DMS53 (cell line): Measurements from ENCODE around the gene CHMP5.

Experiments used
- DNase-seq: peaks from one replicate; lab custom pipeline; 2025; lab: John Stamatoyannopoulos, UW

The CHMP5 gene

DNA sequence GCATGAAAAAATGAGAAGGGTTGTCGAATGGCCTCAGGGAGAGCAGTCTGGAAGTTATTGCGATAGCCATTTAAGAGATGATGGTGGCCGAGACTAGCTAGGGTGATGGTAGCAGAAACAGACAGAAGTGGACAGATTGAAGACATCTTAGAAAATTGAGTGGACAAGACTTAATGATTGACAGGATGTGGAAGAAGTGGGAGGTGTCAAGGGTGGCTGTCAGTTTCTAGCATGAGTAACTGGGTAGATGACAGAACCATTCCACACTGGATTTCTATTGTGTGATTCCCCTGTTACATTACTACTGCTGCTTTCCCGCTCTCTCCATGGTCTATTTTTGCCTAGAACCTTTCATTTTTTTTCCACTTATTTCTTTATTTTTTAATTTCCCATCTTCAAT is 12.6 kb downstream of the CHMP5 start:
- DNase-seq, result no peak

DNA sequence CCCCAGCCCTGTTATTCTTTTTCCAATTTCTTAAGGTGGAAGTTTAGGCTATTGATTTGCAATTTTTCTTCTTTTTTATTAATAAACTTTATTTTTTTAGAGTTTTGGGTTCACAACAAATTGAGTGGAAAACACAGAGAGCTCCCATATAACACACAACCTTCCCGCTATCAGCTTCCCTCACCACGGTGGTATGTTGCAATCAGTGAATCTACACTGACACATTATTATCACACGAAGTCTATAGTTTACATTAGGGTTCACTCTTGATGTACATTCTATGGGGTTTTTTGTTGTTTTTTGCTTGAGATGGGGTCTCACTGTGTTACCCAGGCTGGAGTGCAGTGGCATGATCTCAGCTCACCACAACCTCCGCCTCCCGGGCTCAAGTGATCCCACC is 20.7 kb downstream of the CHMP5 start:
- no peak for DNase-seq

DNA sequence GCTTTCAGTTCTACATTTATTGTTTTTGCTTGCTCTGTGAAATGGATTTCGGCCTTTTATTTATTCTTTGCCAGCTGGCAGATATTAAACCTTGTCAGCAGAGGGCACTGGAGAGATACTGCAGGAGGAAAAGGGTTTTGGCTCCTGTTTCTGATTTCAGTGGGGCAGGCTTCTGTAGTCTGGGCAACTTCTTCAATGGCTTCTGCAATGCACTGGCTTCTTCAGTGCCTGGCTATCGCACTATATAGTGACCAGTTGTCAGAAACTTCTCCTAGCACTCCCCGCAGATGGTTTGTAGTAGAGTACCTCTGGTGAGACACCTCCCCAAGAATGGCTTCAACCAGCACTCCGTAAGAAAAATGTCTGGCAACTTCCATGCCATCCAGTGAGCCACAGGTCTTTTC is 22.2 kb downstream of the CHMP5 start:
- peak; percentile 88 for DNase-seq

DNA sequence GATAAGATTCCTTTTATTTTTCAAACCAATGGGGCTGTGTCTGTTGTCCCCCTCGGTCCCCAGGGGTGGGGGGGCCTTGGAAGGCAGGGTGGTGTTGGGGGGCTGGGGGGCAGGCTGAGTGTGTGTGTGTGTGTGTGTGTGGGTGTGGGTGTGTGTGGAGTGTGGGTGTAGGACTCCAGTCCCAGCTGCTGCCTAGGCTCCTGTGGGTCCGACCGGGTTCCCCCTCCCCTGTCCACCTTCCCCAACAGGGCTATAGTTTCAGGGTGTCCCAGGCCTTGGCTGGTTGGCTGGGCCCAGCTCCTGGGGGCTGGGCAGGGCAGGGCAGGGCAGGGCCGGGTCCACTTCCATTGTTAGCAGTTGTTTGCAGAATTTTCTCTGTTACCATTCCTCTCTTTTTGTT is 23.4 kb downstream of the CHMP5 start:
- DNase-seq, result no peak

DNA sequence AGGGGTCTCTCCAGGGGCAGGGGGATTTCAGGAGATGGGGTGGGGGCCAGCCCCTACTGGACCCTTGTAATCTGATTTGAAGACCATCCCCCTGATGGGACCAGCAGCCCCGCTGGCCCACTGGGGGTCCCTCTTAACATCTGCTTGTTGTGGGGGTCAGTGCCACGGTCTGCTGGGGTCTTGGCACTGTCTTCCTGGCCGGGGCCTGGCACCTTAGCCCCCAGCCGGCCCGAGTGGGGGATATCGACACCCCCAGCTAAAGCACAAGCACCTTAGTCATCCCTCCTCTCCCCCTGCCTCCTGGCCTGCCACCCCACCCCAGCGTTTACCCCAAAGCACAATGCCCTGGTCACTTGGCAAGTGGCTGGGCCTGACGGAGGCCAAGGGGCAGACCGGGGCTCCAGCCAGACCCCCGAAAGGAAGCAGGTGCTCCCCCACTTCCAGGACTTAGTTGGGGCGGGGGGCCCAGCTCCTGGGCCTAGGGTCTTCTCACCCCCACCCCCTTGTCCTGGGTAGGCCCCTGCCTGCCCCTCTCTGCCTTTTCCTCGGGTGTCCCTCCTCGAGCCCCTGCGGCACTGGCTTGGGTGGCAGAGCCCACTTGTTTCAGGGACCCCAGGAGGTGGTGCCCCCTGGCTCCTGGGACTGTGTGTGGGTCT is 24.1 kb downstream of the CHMP5 start:
- no peak for DNase-seq

DNA sequence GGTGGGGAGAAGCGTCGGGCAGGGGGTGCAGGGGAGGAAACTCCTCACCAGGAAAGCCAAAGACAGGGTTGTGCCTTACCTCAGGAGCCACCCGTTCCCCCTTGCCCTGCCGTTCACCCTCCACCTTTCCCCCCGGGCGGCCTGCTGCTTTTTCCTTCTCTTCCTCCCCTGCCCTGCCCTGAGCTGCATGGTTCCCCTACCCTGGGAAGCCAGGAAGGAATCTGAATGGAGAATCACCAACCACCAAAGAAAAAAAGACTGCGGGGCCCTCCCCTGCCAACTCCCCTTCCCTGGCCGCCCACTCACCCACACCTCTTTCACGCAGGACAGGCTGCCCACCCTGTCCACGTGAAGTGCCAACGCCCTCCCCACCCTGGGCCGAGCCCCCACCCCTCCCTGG is 24.6 kb downstream of the CHMP5 start:
- peak; percentile 27 for DNase-seq

DNA sequence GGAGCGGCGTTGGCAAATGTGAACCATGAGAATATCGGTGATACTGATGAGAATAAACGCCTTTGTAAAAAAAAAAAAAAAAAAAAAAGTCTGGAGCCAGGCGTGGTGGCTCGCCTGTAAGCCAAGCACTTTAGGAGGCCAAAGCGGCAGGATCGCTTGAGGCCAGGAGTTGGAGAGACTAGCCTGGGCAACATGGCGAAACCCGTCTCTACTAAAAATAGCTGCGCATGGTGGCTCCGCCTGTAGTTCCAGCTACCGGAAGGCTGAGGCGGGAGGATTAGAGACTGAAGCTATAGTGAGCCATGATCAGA is 25.0 kb downstream of the CHMP5 start:
- peak; percentile 84 for DNase-seq

DNA sequence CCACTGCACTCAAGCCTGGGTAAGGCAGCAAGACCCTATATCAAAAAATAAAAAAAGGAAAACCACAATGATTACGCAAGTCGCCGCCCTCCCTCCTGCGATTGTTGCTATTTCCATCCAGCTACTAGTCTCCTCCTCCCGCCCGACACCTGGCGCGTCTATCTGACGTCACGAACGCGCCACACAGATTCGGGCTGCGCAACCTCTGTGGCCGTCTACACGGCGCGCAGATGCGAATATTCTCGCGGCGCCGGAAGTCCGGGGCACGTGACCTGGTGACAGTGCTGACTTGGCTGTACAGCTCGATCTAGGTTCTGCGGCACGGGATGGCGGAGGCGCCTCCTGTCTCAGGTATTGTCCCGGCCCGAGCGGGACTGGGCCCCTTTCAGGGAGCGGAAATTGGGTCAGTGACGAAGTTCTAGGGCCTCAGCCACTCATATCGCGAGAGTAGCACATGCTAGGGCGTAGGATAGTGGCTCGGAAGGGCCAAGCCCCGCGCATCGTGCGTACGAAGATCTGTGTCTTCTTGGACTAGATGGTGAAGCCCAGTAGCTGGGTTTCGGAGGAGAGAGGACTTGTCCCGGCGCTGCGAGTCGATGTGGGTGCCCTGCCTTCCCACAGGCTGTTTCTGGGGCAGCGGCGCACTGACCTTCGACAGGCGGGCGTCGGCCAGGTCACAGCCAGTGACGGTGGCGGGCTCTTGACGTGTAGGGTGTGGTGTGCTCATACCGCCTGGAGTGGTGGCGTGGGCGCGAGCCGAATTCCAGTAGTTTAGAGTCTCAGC is 25.6 kb downstream of the CHMP5 start, which contains the start of gene NFX1:
Gene NFX1, plus strand, starts transcription at position 270 of the 784 bp plus-strand sequence. Its CDS starts 57 bp downstream, at position 327.
- DNase-seq, result peak; percentile 99

DNA sequence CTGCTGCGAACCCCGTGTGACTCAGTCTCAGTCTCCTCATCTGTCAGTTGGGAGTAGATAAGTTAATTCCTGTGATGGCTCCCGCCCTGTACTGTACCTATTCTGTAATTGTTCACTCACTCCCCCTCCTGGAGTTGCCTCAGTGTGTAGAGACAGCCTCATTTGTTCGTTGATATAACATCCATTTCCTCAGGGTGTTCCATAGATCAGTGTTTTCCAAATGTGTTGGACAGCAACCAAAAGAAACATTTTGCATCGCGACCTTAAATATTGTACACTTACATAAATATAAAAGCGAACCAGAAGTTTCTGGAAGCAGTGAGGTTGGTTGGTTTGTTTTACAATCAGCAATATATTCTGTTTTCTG is 26.2 kb downstream of the CHMP5 start:
- DNase-seq, result no peak

DNA sequence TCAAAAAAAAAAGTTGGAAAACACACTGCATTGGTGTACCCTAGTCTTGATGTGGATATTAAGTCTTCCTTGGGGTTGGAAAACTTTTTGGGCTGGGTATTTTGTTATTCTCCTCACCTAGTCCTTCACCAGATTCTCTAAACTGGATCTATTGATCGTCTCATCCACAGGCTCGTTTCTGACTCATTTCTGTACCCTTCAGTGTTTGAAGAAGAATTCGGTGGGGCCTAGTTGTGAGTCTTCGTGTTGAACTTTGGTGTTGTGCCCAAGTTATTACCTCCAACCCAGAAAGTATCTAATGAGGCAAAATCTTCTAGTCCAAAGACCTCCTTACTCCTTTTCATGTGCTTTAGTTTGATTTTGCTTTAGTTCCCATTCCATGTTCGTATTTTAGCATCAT is 27.1 kb downstream of the CHMP5 start:
- DNase-seq, result no peak

DNA sequence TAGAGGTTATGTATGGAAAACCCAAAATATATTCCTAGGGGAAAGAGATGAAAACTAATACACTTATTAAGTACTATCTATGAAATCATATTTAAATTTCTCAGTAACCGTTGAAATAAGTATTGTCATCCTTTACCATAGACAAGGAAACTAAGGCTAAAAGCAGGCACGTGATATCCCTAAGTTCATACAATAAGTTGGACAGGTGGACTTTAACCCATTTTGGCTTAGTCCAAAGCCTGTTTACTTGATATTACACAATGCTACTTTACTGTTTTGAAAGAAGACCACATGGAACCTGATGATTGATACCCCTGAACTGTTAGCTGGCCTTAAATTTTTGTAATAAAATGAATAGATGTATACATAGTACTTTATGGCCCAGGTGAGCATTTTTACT is 28.9 kb downstream of the CHMP5 start:
- DNase-seq, result no peak

DNA sequence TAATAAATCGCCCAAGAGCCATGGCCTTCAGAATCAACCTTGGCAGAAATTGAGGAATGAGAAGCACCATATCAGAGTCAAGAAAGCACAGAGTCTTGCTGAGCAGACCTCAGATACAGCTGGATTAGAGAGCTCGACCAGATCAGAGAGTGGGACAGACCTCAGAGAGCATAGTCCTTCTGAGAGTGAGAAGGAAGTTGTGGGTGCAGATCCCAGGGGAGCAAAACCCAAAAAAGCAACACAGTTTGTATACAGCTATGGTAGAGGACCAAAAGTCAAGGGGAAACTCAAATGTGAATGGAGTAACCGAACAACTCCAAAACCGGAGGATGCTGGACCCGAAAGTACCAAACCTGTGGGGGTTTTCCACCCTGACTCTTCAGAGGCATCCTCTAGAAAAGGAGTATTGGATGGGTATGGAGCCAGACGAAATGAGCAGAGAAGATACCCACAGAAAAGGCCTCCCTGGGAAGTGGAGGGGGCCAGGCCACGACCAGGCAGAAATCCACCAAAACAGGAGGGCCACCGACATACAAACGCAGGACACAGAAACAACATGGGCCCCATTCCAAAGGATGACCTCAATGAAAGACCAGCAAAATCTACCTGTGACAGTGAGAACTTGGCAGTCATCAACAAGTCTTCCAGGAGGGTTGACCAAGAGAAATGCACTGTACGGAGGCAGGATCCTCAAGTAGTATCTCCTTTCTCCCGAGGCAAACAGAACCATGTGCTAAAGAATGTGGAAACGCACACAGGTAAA is 30.0 kb downstream of the CHMP5 start:
- no peak for DNase-seq

DNA sequence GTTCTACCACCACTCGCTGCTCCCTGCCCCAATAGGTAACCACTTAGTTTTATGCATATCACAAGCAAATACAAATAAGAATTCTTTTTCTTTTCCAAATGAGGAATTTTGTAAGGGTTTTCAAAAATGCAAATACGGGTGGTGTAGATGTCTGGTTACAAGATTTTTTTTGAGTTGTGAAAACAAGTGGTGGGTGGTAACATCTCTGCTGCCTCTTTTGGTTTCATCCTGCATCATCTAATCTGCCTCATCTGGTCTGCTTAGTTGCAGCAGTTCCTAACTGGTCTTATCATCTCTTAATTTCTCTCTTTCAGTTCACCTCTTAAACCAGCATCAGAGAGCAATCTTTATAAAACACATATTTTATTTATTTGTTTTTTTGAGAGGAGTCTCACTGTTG is 30.7 kb downstream of the CHMP5 start:
- DNase-seq, result no peak

DNA sequence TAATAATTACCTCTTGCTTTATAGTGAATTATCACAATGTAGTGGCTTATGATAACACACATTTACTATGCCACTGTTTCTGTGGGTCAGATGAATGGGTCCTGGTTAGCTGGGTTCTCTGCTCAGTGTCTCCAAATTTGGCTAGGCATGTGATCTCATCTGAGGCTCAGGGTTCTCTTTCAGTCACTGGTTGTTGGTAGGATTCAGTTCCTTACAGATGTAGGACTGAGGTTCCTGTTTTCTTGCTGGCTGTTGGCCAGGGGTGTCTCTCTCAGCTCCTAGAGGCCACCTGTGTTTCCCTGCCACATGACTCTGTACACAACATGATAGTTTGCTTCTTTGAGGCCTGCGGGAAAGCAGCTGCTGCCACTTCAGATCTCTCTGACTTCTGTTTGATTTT is 32.6 kb downstream of the CHMP5 start:
- peak; percentile 91 for DNase-seq

DNA sequence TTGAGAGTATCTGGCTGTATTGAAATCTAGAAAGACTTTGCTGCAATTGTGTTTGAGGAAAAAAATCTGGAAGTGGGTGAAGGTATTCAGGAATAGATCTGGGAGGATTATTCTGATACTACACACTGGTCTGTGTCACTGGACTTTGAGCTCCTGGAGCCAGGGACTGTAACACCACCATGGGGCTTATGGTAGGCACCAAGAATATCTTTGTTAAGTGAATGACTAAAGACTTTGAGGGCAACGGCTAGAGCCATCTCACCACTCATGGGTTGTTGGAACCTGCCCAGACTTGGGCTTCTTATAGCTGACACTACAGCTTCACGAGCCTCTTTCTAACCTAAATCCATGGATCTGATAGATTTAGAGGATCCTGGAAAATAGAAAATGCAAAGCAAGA is 35.7 kb downstream of the CHMP5 start:
- no peak for DNase-seq

DNA sequence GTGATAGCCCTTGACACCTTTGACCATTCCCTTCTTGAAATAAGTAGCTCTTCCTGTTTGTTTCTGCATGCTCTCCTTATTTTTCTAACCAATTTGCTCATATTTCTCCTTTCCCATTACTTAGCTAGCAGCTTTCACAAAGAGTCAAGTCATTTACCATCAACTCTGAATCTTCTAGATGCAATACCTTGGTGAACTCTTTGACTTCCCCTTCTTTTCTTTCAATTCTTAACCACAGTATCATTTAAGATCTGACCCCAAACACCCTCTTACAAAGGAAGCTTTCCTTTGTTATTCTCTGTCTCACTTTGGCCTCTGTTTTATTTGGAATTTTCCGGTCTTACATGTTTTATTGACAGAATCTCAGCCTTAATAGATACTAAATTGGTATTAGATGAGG is 39.5 kb downstream of the CHMP5 start:
- no peak for DNase-seq

DNA sequence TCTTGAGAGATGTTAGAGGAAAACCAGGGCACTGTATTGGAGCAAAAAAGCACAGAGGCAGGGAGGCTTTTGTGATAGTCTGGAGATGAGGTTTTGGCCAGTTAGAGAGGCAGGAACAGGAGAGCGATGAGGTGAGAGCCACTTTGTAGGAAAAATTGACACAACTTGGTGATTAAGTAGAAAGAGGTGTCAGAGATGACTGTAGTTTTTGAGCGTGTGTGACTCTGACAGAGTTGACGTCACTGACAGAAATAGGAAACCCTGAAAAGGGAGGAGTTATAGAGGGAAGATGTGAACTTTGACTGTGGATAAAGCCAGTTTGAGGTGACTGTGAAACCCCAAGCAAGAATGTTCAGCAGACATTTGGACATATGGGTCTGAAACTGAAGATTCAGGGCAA is 41.2 kb downstream of the CHMP5 start:
- DNase-seq, result no peak

DNA sequence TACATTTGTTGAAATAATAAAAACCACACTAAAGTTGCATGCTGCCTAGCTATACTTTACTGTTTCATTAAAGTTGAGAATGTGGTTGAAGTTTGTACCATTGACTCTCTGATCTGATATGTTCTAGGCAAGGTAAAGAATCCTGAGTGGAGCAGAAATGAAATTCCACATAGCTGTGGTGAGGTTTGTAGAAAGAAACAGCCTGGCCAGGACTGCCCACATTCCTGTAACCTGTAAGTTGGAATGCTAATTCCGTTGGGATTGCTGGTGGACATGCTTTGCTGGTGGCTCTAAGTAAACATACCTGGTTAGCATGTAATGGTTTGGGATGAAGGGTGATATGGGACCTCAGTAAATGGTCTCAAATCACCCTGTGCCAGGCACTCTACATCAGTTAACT is 42.2 kb downstream of the CHMP5 start:
- no peak for DNase-seq

DNA sequence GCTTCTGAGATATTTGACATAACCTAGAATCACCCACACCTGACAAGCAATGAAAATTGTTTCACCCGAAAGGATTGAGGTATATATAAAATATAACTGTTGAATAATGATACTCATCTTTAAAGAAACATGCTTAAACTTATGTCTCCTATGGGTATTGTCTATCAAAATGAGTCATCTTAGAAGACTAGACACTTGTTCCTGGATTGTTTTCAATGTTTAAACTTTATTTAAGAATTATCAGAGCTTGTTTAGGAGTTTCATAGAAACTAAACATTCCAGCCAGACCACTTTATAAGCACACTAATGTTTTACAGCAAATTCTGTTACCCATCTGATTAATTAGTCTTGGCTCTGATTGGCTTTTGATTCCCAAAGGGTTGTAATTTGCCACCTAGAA is 45.1 kb downstream of the CHMP5 start:
- DNase-seq, result no peak

DNA sequence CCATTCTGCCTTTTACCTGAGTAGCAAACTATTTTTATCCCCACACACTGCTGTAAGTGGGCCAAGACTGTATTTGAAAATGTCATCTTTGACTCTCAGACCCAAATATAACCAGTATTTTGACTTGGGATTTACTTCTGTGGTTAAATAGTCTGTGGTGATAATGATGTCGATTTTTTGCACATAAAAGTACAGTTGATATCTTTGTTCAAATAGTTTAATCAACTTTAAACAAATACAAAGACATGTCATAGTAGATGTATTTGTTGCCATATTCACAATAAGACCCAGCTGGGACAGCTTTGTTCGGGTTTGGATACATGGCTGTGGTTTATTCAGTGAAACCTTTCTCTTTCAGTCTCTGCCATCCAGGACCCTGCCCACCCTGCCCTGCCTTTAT is 45.9 kb downstream of the CHMP5 start:
- DNase-seq, result no peak

DNA sequence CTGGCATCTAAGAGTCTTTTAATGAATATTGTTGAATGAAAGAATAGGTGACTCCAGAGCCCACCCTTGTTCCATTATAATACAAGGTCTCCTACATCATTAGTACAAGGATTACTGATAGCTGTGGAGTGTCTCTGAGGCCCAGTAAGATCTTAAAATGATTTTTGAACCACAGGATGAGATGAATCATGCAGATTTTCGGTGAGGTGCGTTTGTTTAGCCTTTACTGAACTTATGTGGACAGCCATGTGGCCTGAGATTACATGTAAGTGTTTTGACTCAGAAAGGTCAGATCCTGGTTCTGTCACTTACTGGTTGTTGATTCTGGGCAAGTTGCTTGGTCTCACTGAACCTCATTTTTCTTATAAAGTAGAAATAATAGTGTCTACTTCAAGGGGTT is 47.1 kb downstream of the CHMP5 start:
- DNase-seq, result no peak

DNA sequence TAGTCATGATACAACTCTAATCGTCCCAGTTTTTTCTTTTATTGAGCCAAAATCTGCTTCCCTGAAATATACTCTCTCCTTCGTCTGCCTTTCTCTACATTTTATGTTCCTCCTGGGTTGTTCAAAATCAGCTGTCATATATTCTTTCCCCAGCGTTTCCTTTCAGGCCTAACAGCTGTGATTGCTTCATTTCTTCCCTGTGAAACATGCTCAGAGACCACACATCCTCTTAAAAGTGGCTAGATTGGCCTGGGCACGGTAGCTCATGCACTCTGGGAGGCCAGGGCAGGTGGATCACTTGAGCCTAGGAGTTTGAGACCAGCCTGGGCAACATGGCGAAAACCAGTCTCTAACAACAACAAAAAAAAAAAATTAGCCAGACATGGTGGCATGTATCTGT is 50.5 kb downstream of the CHMP5 start:
- DNase-seq, result no peak

DNA sequence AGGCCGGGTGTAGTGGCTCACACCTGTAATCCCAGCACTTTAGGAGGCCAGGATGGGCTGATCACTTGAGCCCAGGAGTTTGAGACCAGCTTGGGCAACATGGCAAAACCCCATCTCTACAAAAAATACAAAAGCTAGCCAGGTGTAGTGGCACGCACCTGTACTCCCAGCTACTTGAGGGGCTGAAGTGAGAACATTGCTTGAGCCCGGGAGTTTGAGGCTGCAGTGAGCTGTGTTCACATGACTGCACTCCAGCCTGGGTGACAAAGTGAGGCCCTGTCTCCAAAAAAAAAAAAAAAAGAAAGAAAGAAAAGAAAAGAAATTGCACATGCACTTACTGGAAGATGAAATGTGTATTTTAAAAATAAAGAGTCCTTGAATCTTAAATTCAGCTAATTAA is 52.3 kb downstream of the CHMP5 start:
- DNase-seq, result peak; percentile 22
